T-cell (primary cell): ENCODE measurements around the gene RIC8A. TPM values are rescaled to one million over a fixed set of nuclear protein-coding genes. Genes with fewer than 3 reads are reported as not detected.

Source experiments
- ATAC-seq, 4 experiments: fragments of 200-7000 bp in 3 of 4; fragments of 150-1000 bp in 1 of 4; cut with Tn5 transposase; replicated peaks in 1 of 4; 1 replicate in 3 of 4; 2 replicates in 1 of 4; pipeline ENCODE4 v1.10.0; 2021; ENCODE audit warnings: moderate library complexity in 3 of 4, mild to moderate bottlenecking in 2 of 4, moderate number of reproducible peaks in 1 of 4
- CTCF ChIA-PET, 2 donors: fragments of 300-600 bp; sonication (Branson Sonifier 250); formaldehyde crosslinking; loops; one replicate each; lab custom pipeline; 2022; ENCODE audit warnings: antibody characterized with exemption in 2 of 2; lab: Charles Lee
- POLR2A ChIA-PET, 2 donors: fragments of 300-600 bp; sonication (Branson Sonifier 250); formaldehyde crosslinking; loops; one replicate each; lab custom pipeline; 2022; ENCODE audit warnings: antibody characterized with exemption in 2 of 2; lab: Charles Lee
- DNase-seq, 35 experiments: peaks; one replicate each; pipeline versions ENCODE4 v3.0.0 to v3.0.0-alpha.2; 2013 to 2023
- H3K27ac ChIP-seq: one replicate; pipeline ENCODE4 v1.5.1; 2013; ENCODE audit warnings: low read length
- H3K27me3 ChIP-seq, 2 experiments: replicated peaks in 1 of 2; 1 replicate in 1 of 2; 2 replicates in 1 of 2; pipeline versions ENCODE4 v1.6.1 to v1.7.0; 2013; ENCODE audit warnings: low read length in 1 of 2, mixed read lengths in 1 of 2; ENCODE audit not compliant: control insufficient read depth in 2 of 2, insufficient read depth in 2 of 2; ENCODE audit errors: extremely low read depth in 1 of 2
- H3K36me3 ChIP-seq, 2 donors: 1 replicate in 1 of 2; 2 replicates in 1 of 2; pipeline versions ENCODE4 v1.6.1 to v1.7.0; 2013; ENCODE audit warnings: low read length in 1 of 2; ENCODE audit not compliant: control insufficient read depth in 2 of 2, insufficient read depth in 1 of 2; ENCODE audit errors: extremely low read depth in 1 of 2
- H3K4me1 ChIP-seq, 2 experiments: 1 replicate in 1 of 2; 2 replicates in 1 of 2; pipeline versions ENCODE4 v1.6.1 to v1.7.0; 2013; ENCODE audit warnings: low read length in 2 of 2, mixed read lengths in 1 of 2; ENCODE audit not compliant: insufficient read depth in 2 of 2, control insufficient read depth in 1 of 2; ENCODE audit errors: extremely low read depth in 1 of 2
- H3K4me3 ChIP-seq, 2 donors: 1 replicate in 1 of 2; 2 replicates in 1 of 2; pipeline versions ENCODE4 v1.5.1 to v1.7.0; 2013; ENCODE audit warnings: mild to moderate bottlenecking in 2 of 2, low read length in 1 of 2, moderate library complexity in 1 of 2; ENCODE audit not compliant: control insufficient read depth in 1 of 2; ENCODE audit errors: extremely low read depth in 1 of 2
- H3K9me3 ChIP-seq: 2 replicates; pipeline ENCODE4 v1.7.0; 2013
- H3K27ac Mint-ChIP-seq, 2 donors: one replicate each; pipeline ENCODE4 v1.8.0; 2020 to 2021; ENCODE audit warnings: mild to moderate bottlenecking in 2 of 2, mixed read lengths in 2 of 2
- H3K27me3 Mint-ChIP-seq, 2 donors: one replicate each; pipeline ENCODE4 v1.8.0; 2021 to 2022; ENCODE audit warnings: mixed read lengths in 2 of 2
- H3K36me3 Mint-ChIP-seq: one replicate; pipeline ENCODE4 v1.8.0; 2021; ENCODE audit warnings: mixed read lengths
- H3K4me1 Mint-ChIP-seq, 3 donors: one replicate each; pipeline ENCODE4 v1.8.0; 2020 to 2022; ENCODE audit warnings: mixed read lengths in 3 of 3, mild to moderate bottlenecking in 1 of 3
- H3K4me3 Mint-ChIP-seq, 3 donors: one replicate each; pipeline ENCODE4 v1.8.0; 2020 to 2022; ENCODE audit warnings: mild to moderate bottlenecking in 3 of 3, mixed read lengths in 3 of 3, moderate library complexity in 3 of 3
- H3K9me3 Mint-ChIP-seq, 3 donors: one replicate each; pipeline ENCODE4 v1.8.0; 2020 to 2022; ENCODE audit warnings: mixed read lengths in 3 of 3
- WGBS: methylation state at CpG from one replicate; pipeline ENCODE4 v1.1.5; 2013; ENCODE audit warnings: missing lambda C conversion rate; ENCODE audit not compliant: insufficient coverage; 5-methylcytosine and 5-hydroxymethylcytosine counted together
- total RNA-seq, 35 experiments: library from RNA in 6 of 35; stranded (reverse) in 6 of 35; fragments of 120-200 nt in 1 of 35; gene quantifications; one replicate each; pipeline versions ENCODE4 v1.2.1 to v1.2.4 and lab custom pipeline; 2013 to 2026

Gene RIC8A
- total RNA-seq, 5 donors from 2014 or later (not counting 1 experiment from before 2014, with no cell fraction given), result 87.4 to 151 (median 117) TPM

GRCh38 chr11:221539-221938 lies 14.0 kb downstream of the RIC8A start:
- Mint-ChIP-seq H3K4me3 (no peak overlapping the region), H3K27ac (no peak overlapping the region), H3K4me1 (peaks cover 0 to 6% (median 0%) of the 10 kb centered on the region in 3 donors), H3K27me3 (no peaks in the 10 kb centered on the region), H3K36me3 (peaks cover 27% of the 10 kb centered on the region), H3K9me3 (no peaks in the 10 kb centered on the region)
- ATAC-seq (no peak), DNase-seq (no peak)
- H3K27ac ChIP-seq, result no peak overlapping the region
- H3K9me3 ChIP-seq, result no peaks in the 10 kb centered on the region
- CTCF ChIA-PET, result no interaction called here
- H3K4me3 ChIP-seq, result no peak overlapping the region
- WGBS, result 96% methylated on average over 7 of the region's 7 CpGs
- no peaks in the 10 kb centered on the region for H3K27me3 ChIP-seq
- no peaks in the 10 kb centered on the region for H3K4me1 ChIP-seq
- POLR2A ChIA-PET, result no interaction called here
- H3K36me3 ChIP-seq, result peaks cover 6 to 19% of the 10 kb centered on the region in 2 donors

DNA sequence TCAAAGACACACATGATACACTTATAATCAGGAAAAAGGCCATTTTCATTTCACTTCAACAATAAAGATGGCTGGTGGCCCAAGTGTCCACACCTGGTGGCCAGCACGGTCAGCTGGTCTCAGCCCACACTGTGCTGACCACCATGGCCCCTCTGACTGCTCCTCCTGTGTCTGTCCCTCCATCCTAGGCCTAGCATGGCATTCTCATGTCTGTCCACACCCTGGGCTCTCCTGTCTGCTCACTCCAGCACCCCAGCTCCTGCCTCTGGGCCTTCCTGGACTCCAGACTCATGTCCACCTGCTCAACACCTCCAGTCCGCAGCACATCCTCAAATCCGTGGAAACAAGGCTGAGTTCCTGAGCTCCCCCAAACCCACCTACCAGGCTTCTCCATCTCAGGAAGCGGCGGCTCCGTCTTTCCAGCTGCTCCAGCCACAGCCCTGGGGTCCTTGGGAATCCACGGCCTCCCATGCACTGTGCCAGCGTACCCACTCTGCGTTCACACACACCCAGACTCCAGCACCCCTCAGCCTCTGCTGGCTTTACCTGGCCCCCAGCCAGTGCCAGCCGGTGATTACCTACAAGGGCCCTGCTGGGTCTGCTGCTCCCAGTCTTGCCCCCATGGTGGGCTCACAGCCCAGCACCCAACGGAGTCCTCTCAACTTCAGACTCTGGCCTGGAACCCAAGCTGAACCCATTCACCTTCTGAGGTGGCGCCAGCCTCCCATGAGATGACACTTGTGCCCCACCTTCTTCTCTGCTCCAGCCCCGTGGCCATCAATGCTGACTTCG lies 14.7 kb downstream of the RIC8A start:
- ATAC-seq, result no peak
- H3K4me1 Mint-ChIP-seq, result peaks cover 0 to 6% (median 0%) of the 10 kb centered on the region in 3 donors
- DNase-seq, result no peak
- ChIA-PET POLR2A (no interaction called here), CTCF (interaction anchor here in 1 of 2 donors (0.6 kb wide), 1 partner anchor 91 kb away, joined by 3 read pairs; no protein-coding TSS in a partner anchor)
- H3K27me3 Mint-ChIP-seq, result no peaks in the 10 kb centered on the region
- no peaks in the 10 kb centered on the region for H3K4me1 ChIP-seq
- no peaks in the 10 kb centered on the region for H3K9me3 Mint-ChIP-seq
- H3K36me3 ChIP-seq, result peaks cover 6 to 19% of the 10 kb centered on the region in 2 donors
- 95% methylated on average over 14 of the region's 14 CpGs for WGBS
- no peaks in the 10 kb centered on the region for H3K9me3 ChIP-seq
- H3K27ac ChIP-seq, result no peak overlapping the region
- no peaks in the 10 kb centered on the region for H3K27me3 ChIP-seq
- no peak overlapping the region for H3K4me3 Mint-ChIP-seq
- no peak overlapping the region for H3K4me3 ChIP-seq
- peaks cover 27% of the 10 kb centered on the region for H3K36me3 Mint-ChIP-seq
- no peak overlapping the region for H3K27ac Mint-ChIP-seq

DNA sequence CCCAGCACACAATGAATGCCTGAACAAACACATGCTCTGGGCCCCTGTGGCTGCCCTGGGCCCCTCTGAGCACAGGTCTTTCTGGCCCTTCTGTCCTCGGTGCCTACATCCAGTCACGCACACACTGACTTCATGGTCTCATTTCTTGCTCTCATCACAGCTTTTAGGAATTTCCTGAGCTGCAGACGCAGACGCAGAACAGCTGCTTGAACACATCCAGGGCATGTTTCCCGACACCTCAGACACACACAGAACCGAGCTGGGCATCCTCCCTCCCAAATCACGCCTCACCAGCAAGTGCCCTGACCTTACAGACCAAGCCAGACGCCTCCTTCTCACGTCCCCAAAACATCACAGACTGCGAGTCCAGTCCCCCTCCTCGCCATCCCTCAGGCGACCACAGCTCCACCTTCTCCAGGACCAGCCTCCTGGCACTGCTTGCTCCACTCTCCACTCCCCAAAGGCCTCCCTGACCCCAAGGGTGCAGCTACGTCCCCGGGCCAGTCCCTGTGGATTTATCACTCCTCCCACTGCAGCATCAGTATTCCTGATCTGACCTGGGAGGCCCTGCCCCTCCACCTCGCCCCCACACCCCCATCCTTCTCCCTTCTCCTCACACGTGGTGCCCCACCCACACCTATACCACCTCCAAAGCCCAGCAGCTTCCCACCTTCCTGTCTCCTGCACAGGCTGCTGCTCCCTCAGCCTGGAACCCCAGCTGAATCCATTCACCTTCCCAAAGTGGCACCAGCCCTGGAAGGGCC lies 15.7 kb downstream of the RIC8A start:
- POLR2A ChIA-PET, result interaction anchor here in 1 of 2 donors (0.7 kb wide), 1 partner anchor 125 kb away, joined by 4 read pairs; no protein-coding TSS in a partner anchor
- no peak overlapping the region for H3K27ac Mint-ChIP-seq
- CTCF ChIA-PET, result no interaction called here

DNA sequence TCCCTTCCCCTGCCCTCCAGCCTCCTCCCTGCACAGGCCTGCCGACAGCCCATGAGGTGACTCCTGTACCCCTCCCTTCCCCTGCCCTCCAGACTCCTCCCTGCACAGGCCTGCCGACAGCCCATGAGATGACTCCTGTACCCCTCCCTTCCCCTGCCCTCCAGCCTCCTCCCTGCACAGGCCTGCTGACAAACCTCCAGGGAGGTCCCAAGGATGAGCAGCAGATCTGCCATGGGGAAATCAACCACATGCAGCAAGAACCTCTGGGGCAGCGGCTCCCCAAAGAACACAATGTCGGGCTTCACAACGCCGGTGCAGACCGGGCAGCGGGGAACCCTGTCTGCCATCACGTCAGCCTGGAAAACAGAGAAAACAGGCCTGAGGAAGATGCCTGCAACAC lies 16.4 kb downstream of the RIC8A start:
- Mint-ChIP-seq H3K4me3 (no peak overlapping the region), H3K27me3 (no peaks in the 10 kb centered on the region), H3K36me3 (peaks cover 38% of the 10 kb centered on the region), H3K4me1 (peaks cover 7 to 9% (median 8%) of the 10 kb centered on the region in 3 donors), H3K27ac (no peak overlapping the region), H3K9me3 (no peaks in the 10 kb centered on the region)
- Histone ChIP-seq H3K4me3 (no peak overlapping the region), H3K27ac (no peak overlapping the region), H3K4me1 (no peaks in the 10 kb centered on the region), H3K27me3 (no peaks in the 10 kb centered on the region), H3K36me3 (peaks cover 5 to 19% of the 10 kb centered on the region in 2 donors), H3K9me3 (no peaks in the 10 kb centered on the region)
- CTCF ChIA-PET, result no interaction called here
- DNase-seq, result no peak
- ATAC-seq, result no peak
- 90% methylated on average over 4 of the region's 9 CpGs for WGBS
- POLR2A ChIA-PET, result no interaction called here

More for the DNA sequence above, 15.7 kb downstream of the RIC8A start:
- H3K36me3 ChIP-seq, result peaks cover 6 to 19% of the 10 kb centered on the region in 2 donors
- no peak overlapping the region for H3K4me3 Mint-ChIP-seq
- H3K27me3 ChIP-seq, result no peaks in the 10 kb centered on the region
- H3K27ac ChIP-seq, result no peak overlapping the region
- WGBS, result 85% methylated on average over 16 of the region's 16 CpGs
- no peaks in the 10 kb centered on the region for H3K27me3 Mint-ChIP-seq
- peaks cover 32% of the 10 kb centered on the region for H3K36me3 Mint-ChIP-seq
- peaks cover 1 to 5% (median 4%) of the 10 kb centered on the region in 3 donors for H3K4me1 Mint-ChIP-seq
- no peaks in the 10 kb centered on the region for H3K4me1 ChIP-seq
- no peaks in the 10 kb centered on the region for H3K9me3 Mint-ChIP-seq
- no peak overlapping the region for H3K4me3 ChIP-seq
- ATAC-seq, result no peak
- no peak for DNase-seq
- H3K9me3 ChIP-seq, result no peaks in the 10 kb centered on the region

DNA sequence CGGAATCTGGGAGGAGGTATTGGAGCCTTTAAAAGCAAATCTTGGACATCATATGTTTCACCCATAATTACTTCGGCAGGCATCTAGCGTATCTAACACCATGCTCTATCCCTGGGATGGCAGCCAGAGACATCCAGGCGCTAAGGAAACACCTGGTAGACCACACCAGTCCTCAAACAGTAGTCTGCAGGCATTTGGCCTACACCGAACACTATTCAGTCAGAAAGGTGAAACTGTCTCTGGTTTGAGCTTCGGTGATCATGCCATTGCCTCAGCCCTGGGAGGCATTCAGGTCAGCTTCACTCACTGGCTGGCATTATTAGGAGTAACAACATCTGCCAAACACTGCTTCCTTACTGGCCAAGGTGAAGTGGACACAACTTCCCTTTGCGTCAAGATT lies 16.9 kb downstream of the RIC8A start:
- ChIA-PET CTCF (no interaction called here), POLR2A (no interaction called here)
- no peak overlapping the region for H3K27ac ChIP-seq
- Mint-ChIP-seq H3K27me3 (no peaks in the 10 kb centered on the region), H3K9me3 (no peaks in the 10 kb centered on the region), H3K36me3 (peaks cover 36% of the 10 kb centered on the region), H3K27ac (no peak overlapping the region), H3K4me1 (peaks cover 7 to 9% (median 8%) of the 10 kb centered on the region in 3 donors), H3K4me3 (no peak overlapping the region)
- peaks cover 3 to 15% of the 10 kb centered on the region in 2 donors for H3K36me3 ChIP-seq
- no peaks in the 10 kb centered on the region for H3K27me3 ChIP-seq
- DNase-seq (no peak), ATAC-seq (no peak)
- H3K9me3 ChIP-seq, result no peaks in the 10 kb centered on the region
- H3K4me3 ChIP-seq, result no peak overlapping the region
- H3K4me1 ChIP-seq, result no peaks in the 10 kb centered on the region
- WGBS, result 93% methylated on average over 4 of the region's 7 CpGs

DNA sequence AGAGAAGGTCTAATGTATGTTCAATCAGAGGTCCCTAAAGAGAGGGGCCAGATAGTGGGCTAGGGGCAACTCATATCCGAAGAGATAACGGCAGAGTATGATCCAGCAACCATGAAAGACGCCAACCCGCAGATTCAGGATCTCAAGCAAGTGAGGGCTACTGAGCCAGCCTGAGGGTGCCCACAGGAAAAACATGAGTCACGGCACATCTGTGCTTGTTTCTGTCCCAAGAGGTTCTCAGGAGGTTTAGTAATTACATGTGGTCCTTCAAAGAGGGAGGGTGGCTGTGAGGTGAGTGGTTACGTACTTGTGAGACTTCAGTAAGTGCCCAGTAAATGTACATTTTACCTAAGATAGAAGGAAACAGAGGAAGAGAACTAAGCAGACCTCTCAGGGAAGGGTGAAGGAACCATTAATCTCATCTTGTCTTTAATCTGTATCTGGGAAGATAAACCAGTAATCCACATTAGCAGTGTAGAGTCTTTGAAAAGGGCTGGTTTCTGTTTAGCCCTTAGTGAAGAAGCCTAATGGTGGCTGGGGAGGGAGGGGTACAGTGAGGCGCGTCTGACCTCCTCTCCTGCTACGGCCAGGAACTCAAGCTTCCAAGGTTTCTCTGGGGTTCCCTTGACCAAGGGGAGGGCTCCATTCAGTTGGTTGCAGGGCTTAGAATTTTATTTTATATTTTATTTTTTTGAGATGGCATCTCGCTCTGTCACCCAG lies 18.4 kb downstream of the RIC8A start:
- Histone ChIP-seq H3K4me1 (no peaks in the 10 kb centered on the region), H3K9me3 (no peaks in the 10 kb centered on the region), H3K27ac (no peak overlapping the region), H3K27me3 (no peaks in the 10 kb centered on the region), H3K36me3 (peaks cover 3 to 17% of the 10 kb centered on the region in 2 donors), H3K4me3 (no peak overlapping the region)
- Mint-ChIP-seq H3K27me3 (no peaks in the 10 kb centered on the region), H3K36me3 (peaks cover 38% of the 10 kb centered on the region), H3K4me1 (peaks cover 8 to 10% (median 9%) of the 10 kb centered on the region in 3 donors), H3K27ac (no peak overlapping the region), H3K9me3 (no peaks in the 10 kb centered on the region), H3K4me3 (no peak overlapping the region)
- no peak for ATAC-seq
- 86% methylated on average over 6 of the region's 10 CpGs for WGBS
- ChIA-PET POLR2A (no interaction called here), CTCF (no interaction called here)
- DNase-seq, result no peak
